PC-3 (cell line): ENCODE data around the gene DMTF1.
"Not testable (repeated sequence)": the region's sequence is repeated elsewhere in the genome, so short reads cannot be mapped to it uniquely, and the experiment has no call there.

Experiments
- CTCF ChIP-seq: fragments of 300-600 bp; sonication (generic); conservative IDR thresholded peaks from 2 replicates; pipeline ENCODE4 v1.5.1; 2017; ENCODE audit warnings: antibody characterized with exemption, low read depth, mild to moderate bottlenecking, low read length
- EZH2 ChIP-seq: fragments of 300-600 bp; sonication (generic); IDR thresholded peaks from one replicate; pipeline ENCODE4 v1.6.1; 2017; ENCODE audit warnings: antibody characterized with exemption, mild to moderate bottlenecking, low read length; ENCODE audit not compliant: unreplicated experiment

DNA sequence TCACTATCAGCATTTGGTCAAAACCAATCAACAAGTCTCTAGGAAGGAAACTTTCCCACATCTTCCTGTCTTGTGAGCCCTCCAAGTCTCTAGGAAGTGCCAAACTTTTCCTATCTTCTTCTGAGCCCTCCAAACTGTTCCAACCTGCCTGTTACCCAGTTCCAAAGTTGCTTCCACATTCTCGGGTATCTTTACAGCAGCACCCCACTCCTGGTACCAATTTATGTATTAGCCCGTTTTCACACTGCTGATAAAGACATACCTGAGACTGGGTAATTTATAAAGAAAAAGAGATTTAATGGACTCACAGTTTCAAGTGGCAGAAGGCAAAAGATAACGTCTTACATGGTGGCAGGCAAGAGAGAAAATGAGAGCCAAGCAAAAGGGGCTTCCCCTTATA lies 53.4 kb downstream of the DMTF1 start:
- TF ChIP-seq EZH2, CTCF: not testable (repeated sequence)
